GM12873 (cell line): ENCODE results near the gene MACROH2A1.

Experiments used
- CTCF ChIP-seq: IDR thresholded peaks from 2 replicates; pipeline ENCODE4 v1.5.1; 2012; ENCODE audit warnings: low read depth, mild to moderate bottlenecking, moderate library complexity, low read length, control low read depth; ENCODE audit not compliant: insufficient read depth; ENCODE audit errors: missing control alignments

MACROH2A1 gene

DNA sequence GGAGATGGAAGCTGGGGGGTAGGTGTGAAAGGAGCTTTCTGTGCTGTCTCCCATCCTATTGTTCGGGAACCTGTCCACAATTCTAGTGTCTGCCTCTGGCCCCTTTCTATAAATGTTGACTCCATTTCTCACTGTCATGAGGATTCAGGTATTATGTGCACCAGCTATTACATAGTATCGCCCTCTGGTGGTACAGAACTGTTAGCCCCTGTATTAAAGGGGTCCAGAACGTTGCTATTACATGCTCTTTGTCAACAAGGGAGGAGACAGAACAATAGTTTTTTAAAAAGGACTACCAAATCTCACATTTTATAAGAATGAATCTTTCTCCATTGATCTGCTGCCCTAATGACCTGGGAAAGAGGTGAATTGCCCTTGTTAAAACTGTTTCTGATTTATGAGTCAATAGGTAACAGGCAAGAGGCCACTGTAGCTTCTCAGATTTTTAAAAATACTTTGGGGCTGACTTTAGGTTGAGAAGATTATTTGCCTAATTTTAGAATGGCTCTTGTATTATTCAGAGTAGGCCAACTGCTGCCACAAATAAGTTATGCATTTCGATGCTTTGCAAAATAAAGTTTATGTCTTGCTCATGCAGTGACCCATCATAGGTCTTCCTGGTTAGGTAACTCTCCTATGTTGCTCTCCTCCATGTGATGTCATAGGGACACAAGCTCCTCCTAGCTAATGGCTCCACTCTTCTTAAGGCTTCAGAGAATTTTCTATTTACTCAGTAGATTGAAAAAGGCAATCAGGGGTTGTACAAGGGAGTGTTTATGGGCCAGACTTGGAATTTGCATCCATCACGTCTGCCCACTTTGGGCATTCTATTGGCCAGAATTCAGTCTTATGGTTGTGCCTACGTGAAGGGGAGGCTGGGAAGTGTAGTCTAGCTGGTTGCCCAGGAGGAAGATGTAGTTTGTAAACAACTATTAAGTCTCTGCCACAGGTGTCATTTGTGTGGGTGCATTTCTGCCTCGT, 27.4 kb upstream of the MACROH2A1 start:
- peak; percentile 82 for TF ChIP-seq CTCF

- no peak for TF ChIP-seq CTCF
Observed at GRCh38 chr5:135425641-135426040, 26.6 kb upstream of the MACROH2A1 start.

GRCh38 chr5:135423846-135424168, 24.8 kb upstream of the MACROH2A1 start:
- no peak for TF ChIP-seq CTCF

- TF ChIP-seq CTCF, result no peak
Observed at GRCh38 chr5:135423146-135423845, 24.3 kb upstream of the MACROH2A1 start.

DNA sequence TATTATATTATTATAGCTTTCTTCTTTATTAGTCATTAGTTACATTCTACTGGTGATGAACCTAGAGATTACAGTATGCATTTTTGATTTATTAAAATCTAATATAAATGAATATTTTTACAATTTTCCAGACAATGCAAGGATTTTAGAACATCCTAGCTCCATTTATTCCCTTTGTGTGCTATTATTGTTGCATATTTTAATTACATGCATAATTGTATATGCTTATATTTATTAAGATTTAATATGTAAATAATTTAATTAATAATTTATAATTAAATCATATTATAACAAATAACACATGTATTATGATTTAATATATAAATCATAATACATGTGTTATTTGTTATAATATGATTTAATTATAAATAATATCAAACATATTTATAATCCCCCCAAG, 23.4 kb upstream of the MACROH2A1 start:
- no peak for TF ChIP-seq CTCF

DNA sequence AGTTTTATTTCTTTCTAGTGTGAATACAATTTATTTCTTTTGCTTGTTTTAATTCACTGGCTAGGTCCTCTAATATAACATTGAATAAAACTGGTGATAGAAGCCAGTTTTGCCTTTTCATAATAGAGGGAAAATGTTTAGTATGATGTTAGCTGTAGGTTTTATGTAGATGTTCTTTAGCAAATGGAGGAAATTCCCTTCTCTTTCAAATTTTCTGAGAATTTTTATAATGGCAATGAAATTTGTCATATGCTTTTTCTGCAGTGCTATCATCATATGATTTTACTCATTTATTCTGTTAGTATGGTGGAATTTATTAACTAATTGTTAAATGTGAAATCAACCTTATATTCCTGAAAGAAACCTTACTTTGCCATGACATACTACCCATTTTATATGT, 18.1 kb upstream of the MACROH2A1 start:
- no peak for TF ChIP-seq CTCF

- no peak for TF ChIP-seq CTCF
Observed at GRCh38 chr5:135405082-135405481, 6.1 kb upstream of the MACROH2A1 start.
